NCI-H226 (cell line): Measurements from ENCODE around the gene ARFGEF3.
"Not testable (repeated sequence)": the region's sequence is repeated elsewhere in the genome, so short reads cannot be mapped to it uniquely, and the experiment has no call there.

Experiments used
- DNase-seq: peaks from one replicate; pipeline ENCODE4 v3.0.0-alpha.2; 2015

The ARFGEF3 gene

DNA sequence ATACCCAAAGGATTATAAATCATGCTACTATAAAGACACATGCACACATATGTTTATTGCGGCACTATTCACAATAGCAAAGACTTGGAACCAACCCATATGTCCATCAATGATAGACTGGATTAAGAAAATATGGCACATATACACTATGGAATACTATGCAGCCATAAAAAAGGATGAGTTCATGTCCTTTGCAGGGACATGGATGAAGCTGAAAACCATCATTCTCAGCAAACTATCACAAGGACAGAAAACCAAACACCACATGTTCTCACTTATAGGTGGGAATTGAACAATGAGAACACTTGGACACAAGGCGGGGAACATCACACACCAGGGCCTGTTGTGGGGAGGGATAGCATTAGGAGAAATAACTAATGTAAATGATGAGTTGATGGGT lies 50.8 kb downstream of the ARFGEF3 start:
- DNase-seq = not testable (repeated sequence)

- no peak for DNase-seq
Observed at GRCh38 chr6:138215093-138215782, 53.5 kb downstream of the ARFGEF3 start.

DNA sequence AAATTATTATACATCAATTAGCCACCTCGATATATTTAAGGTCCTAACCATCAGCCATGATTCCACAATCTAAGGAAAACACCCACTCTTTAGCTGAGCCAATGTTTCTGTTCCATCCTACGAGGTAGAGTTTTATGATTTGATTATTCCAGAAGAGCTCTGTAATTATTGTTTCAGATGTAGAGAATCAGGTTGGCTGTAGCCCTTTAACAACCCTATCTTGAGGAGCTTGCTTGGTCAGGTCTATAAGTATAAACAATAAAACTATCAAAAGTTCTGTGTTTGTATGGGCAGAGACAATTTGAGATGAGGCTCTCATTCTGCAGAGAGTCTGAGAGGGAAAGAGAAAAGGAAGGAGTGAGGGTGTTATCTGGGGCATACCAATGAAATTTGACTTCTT lies 56.7 kb downstream of the ARFGEF3 start, which contains the start of gene PBOV1:
Gene PBOV1 (minus strand): TSS at position 43 of the 400 bp plus-strand sequence. CDS start 96 bp downstream, outside the sequence.
- DNase-seq = no peak

GRCh38 chr6:138219398-138219797 lies 57.7 kb downstream of the ARFGEF3 start:
- DNase-seq = no peak

DNA sequence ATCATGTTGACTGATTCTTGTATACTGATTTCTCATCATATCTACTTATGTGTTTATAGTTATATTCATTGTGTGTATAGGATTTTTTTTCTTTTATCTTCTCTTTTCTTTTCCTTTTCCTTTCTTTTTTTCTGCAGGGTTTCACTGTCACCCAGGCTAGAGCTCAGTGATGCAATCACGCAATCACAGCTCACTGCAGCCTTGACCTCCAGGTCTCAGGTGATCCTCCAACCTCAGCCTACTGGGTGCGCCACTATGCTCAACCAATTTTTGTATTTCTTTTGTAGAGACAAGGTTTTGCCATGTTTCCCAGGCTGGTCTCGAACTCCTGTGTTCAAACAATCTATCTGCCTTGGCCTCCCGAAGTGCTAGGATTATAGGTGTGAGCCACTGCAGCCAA lies 58.2 kb downstream of the ARFGEF3 start:
- no peak for DNase-seq

DNA sequence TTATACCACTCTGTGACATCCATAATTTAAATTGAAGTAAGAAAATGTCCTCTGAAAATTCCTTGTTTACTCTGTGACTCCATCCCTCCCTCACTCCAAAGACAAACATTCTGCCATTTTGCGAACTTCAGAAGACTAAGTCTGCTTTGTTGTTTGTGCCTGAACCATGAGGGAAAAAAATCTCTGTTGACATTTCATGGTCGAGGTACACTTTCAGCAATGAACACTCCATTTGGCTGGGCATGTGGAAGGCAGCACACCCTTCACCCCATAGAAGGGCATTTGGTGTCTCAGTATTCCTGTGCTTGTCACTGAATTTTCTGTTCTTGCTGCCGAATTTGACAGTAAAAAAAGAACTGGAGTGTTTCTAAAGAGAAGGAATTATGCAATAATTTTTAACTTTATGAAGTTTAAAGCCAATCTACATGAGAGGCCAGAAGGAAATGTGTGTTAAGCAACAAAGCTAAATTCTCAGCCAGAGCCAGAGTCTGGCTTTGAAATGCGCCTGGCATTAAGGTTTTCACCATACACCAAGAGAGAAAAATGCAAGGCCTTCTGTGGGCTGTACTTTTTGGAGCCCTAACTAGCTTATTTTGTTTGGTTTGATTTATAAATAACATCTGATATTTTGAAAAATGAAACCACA lies 61.3 kb downstream of the ARFGEF3 start:
- DNase-seq = no peak

- no peak for DNase-seq
Observed at GRCh38 chr6:138225953-138226352, 64.2 kb downstream of the ARFGEF3 start.

- no peak for DNase-seq
Observed at GRCh38 chr6:138226700-138227315, 65.1 kb downstream of the ARFGEF3 start.

- no peak for DNase-seq
Observed at GRCh38 chr6:138227316-138227781, 65.6 kb downstream of the ARFGEF3 start.

GRCh38 chr6:138229072-138229471 lies 67.3 kb downstream of the ARFGEF3 start:
- no peak for DNase-seq

DNA sequence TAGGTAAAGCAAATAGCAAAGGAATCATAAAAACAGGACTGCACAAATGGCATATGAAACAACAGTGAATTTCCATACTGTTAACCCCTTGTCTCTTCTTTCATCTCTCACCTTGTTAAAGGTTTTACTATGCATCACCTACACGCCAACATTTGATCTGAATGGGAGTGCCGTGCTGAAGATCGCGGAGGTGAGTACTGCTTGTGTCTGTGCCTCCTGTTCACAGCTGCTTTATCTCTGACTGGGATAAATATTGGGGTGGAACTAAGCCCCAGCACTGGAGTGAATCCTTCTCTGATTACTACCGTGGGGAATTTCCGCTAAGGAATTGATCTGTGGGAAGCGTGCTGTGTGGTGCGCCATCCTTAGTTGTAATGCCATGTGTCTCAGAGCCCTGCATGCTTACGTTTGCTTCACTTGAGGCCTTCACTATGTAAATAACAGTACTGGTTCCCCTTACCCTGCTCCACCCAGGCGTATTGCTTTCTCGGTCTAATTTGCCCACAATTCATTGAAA lies 68.0 kb downstream of the ARFGEF3 start:
- no peak for DNase-seq

DNA sequence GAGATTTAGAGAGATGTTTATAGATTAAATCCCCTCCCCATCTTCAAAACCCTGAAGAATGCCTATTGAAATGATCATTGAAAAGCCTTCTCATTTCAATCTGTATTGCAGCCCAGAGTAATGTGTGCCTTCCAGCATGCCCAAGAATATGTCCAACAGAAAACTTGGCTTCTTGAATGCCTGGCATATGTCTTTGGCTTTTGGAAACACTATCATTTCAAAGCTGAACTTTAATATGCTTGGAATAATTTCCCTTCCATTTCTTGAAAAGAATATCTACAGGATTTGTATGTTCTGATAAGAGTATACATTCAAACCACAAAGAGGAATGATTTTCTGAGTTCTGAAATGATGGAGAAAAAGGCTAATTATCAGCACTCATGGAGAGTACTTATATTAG lies 68.5 kb downstream of the ARFGEF3 start:
- DNase-seq = no peak

GRCh38 chr6:138230759-138231380 lies 69.1 kb downstream of the ARFGEF3 start:
- DNase-seq = no peak

GRCh38 chr6:138231381-138231886 lies 69.7 kb downstream of the ARFGEF3 start:
- no peak for DNase-seq

GRCh38 chr6:138234363-138234762 lies 72.6 kb downstream of the ARFGEF3 start:
- DNase-seq = peak; percentile 68

GRCh38 chr6:138235205-138235604 lies 73.5 kb downstream of the ARFGEF3 start:
- DNase-seq = no peak

- DNase-seq = no peak
Observed at GRCh38 chr6:138235693-138236092, 74.0 kb downstream of the ARFGEF3 start.

GRCh38 chr6:138237463-138237862 lies 75.7 kb downstream of the ARFGEF3 start:
- DNase-seq = no peak

- no peak for DNase-seq
Observed at GRCh38 chr6:138238368-138238767, 76.6 kb downstream of the ARFGEF3 start.

DNA sequence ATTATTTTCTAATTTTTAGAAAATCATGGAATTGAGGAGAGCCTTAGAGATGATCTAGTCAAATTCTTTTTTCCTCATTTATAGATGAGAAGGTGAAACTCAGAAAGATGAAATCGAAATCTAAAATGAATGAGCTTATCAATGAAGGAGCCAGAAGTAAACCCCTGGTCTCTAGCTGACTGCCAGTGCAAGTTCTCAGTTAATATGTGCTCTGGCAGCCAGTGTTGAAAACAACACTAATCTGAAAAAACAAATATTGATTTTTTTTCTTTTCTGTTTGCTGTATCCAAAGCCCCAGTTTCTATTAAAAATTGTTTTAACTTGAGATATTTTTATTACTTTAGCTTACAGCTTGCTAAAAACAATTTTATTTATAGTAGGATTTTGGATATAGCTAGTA lies 78.0 kb downstream of the ARFGEF3 start:
- DNase-seq = no peak

- no peak for DNase-seq
Observed at GRCh38 chr6:138240476-138241245, 78.9 kb downstream of the ARFGEF3 start.

DNA sequence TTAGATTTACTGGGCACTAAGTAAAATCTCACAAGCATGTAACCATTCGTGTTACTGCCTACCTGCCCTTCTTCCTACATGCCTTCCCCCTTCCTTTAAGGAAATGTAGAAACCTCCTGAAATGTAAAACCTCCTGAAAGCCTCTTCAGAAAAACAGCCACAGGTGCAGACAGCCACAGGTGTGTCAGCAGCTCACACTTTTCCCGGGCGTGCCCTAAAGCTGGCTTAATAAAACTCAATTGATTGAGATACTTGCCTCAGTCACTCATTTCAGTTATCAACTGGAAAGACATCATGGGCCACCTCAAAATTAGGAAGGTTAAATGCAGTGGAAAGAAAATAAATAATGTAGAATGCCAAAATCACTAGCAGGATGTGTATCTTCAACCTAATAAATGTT lies 79.6 kb downstream of the ARFGEF3 start:
- DNase-seq = no peak
